KMS-11 (cell line): Measurements from ENCODE around the gene RTEL1.

Experiments used
- H2AFZ ChIP-seq: fragments of 200-600 bp; sonication (generic); 2 replicates; pipeline ENCODE4 v1.6.1; 2016; ENCODE audit warnings: antibody characterized with exemption, mixed run types, low read depth
- H3K27ac ChIP-seq: fragments of 200-600 bp; sonication (generic); 2 replicates; pipeline ENCODE4 v1.6.1; 2016; ENCODE audit warnings: mild to moderate bottlenecking, mixed run types
- H3K27me3 ChIP-seq: fragments of 200-600 bp; sonication (generic); 2 replicates; pipeline ENCODE4 v1.6.1; 2017; ENCODE audit warnings: mild to moderate bottlenecking, low read depth, mixed run types, moderate library complexity; ENCODE audit not compliant: insufficient read depth
- H3K36me3 ChIP-seq: fragments of 200-600 bp; sonication (generic); 2 replicates; pipeline ENCODE4 v1.6.1; 2017; ENCODE audit warnings: mild to moderate bottlenecking, mixed run types; ENCODE audit not compliant: insufficient read depth
- H3K4me1 ChIP-seq: fragments of 200-600 bp; sonication (generic); 2 replicates; pipeline ENCODE4 v1.6.1; 2016; ENCODE audit warnings: mild to moderate bottlenecking, low read depth, mixed run types; ENCODE audit not compliant: poor library complexity, severe bottlenecking
- H3K4me2 ChIP-seq: fragments of 200-600 bp; sonication (generic); 2 replicates; pipeline ENCODE4 v1.7.0; 2016; ENCODE audit warnings: mild to moderate bottlenecking, mixed run types
- H3K4me3 ChIP-seq: fragments of 200-600 bp; sonication (generic); IDR thresholded peaks from 2 replicates; pipeline ENCODE4 v1.6.1; 2017; ENCODE audit warnings: low read depth, low read length, mixed read lengths; ENCODE audit not compliant: insufficient read depth
- H3K79me2 ChIP-seq: fragments of 200-600 bp; sonication (generic); 2 replicates; pipeline ENCODE4 v1.6.1; 2016; ENCODE audit warnings: low read depth, mixed run types; ENCODE audit not compliant: insufficient read depth
- H3K9ac ChIP-seq: fragments of 200-600 bp; sonication (generic); 2 replicates; pipeline ENCODE4 v1.6.1; 2016; ENCODE audit warnings: mild to moderate bottlenecking, mixed run types
- H4K20me1 ChIP-seq: fragments of 200-600 bp; sonication (generic); 2 replicates; pipeline ENCODE4 v1.6.1; 2016; ENCODE audit warnings: mild to moderate bottlenecking, mixed run types; ENCODE audit not compliant: insufficient read depth
- TF ChIP-seq, protein P1 (sequence below): fragments of 200-600 bp; sonication (generic); conservative IDR thresholded peaks from 2 replicates; pipeline ENCODE4 v1.6.1; 2017; ENCODE audit warnings: low read depth, mild to moderate bottlenecking, antibody characterized with exemption, low read length, moderate library complexity, mixed read lengths

The RTEL1 gene

DNA sequence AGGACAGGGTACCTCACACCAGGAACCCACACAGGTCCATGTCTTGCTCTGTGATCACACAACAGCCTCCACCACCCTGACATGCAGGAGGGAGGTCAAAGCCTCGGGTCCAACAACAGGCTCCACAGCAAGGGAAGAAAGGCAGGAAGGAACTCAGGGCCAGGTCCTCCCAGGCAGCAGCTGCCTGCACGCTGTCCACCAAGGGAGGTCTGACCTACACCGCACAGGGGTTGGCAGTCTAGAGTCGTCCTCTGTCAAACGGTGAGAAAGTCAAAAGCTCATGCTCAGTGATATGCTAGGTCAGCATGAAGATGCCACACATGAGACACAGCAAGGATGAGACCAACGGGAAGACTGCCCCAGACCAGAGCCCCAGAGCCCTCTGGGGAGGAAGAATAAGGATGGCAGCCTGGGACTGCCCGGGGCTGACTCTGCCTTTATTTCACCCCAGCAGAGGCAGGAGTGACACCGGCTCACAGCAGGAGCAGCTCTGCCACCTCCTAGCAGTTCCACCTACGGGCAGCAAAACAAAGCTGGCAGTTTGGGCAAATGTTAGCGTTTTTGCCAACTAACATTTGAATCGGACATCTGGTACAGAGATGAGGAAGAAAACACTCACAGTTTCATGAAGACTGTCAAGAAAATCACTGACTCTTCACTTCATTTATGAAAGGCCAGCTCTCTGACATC is 39.7 kb upstream of the RTEL1 start:
- H3K9ac ChIP-seq, result no peak overlapping the region
- H3K36me3 ChIP-seq, result 0 out of 2 replicates have a peak, but pooled peaks cover 3% of the 10 kb centered on the region
- TF ChIP-seq, protein P1, sequence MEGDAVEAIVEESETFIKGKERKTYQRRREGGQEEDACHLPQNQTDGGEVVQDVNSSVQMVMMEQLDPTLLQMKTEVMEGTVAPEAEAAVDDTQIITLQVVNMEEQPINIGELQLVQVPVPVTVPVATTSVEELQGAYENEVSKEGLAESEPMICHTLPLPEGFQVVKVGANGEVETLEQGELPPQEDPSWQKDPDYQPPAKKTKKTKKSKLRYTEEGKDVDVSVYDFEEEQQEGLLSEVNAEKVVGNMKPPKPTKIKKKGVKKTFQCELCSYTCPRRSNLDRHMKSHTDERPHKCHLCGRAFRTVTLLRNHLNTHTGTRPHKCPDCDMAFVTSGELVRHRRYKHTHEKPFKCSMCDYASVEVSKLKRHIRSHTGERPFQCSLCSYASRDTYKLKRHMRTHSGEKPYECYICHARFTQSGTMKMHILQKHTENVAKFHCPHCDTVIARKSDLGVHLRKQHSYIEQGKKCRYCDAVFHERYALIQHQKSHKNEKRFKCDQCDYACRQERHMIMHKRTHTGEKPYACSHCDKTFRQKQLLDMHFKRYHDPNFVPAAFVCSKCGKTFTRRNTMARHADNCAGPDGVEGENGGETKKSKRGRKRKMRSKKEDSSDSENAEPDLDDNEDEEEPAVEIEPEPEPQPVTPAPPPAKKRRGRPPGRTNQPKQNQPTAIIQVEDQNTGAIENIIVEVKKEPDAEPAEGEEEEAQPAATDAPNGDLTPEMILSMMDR, result no peak
- H3K79me2 ChIP-seq, result peaks cover 35% of the 10 kb centered on the region
- no peaks in the 10 kb centered on the region for H3K4me1 ChIP-seq
- no peaks in the 10 kb centered on the region for H4K20me1 ChIP-seq
- H3K27me3 ChIP-seq, result no peaks in the 10 kb centered on the region
- H3K27ac ChIP-seq, result no peak overlapping the region
- H3K4me2 ChIP-seq, result no peak overlapping the region
- H3K4me3 ChIP-seq, result no peak overlapping the region
- H2AFZ ChIP-seq, result no peak overlapping the region

DNA sequence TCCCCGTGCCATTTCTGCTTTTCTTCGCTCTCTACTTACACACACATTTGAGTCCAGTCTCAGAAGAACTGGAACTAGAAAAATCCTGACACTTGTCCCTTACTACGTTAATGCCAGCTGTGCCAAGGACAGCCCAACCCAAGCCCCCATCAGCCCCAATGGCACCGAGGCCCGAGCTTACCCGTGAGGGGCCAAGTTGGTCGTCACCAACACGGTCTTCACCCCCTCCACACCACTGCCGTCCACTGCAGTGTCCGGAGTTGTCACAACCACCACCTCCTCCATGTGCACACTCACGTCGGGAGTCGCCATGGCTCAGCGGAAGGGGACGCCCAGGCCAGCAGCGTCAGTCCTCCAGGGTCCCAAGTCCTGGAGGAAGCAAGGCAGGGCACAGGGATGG is 39.0 kb upstream of the RTEL1 start:
- no peak overlapping the region for H3K27ac ChIP-seq
- no peak overlapping the region for H2AFZ ChIP-seq
- H3K4me1 ChIP-seq, result no peaks in the 10 kb centered on the region
- H3K9ac ChIP-seq, result no peak overlapping the region
- no peaks in the 10 kb centered on the region for H3K27me3 ChIP-seq
- 0 out of 2 replicates have a peak, but pooled peaks cover 3% of the 10 kb centered on the region for H3K36me3 ChIP-seq
- H3K4me3 ChIP-seq, result no peak overlapping the region
- H3K4me2 ChIP-seq, result no peak overlapping the region
- H3K79me2 ChIP-seq, result peaks cover 42% of the 10 kb centered on the region
- H4K20me1 ChIP-seq, result no peaks in the 10 kb centered on the region
- TF ChIP-seq, protein P1, result no peak

DNA sequence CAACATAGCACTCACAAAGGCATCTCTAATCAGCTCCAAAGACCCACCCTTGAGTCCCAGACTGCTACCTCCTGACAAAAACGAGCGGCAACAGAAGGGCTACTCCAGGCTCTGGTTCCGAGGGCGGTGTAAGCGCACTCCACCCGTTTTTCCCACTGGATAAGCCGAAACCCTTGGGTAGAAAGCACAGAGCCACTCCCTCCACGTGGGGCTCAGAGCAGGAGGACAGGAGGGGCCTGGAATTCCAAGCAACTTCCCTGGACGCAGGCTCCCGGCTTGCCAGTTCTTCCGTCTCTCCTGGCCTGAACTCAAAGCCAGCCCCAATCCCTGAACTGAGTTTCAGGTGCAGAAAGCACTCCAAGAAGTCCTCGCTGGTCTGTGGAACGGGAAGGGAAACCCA is 38.6 kb upstream of the RTEL1 start:
- Histone ChIP-seq H4K20me1 (no peaks in the 10 kb centered on the region), H3K27me3 (no peaks in the 10 kb centered on the region), H3K9ac (no peak overlapping the region), H3K79me2 (peaks cover 43% of the 10 kb centered on the region), H2AFZ (no peak overlapping the region), H3K36me3 (0 out of 2 replicates have a peak, but pooled peaks cover 3% of the 10 kb centered on the region), H3K27ac (no peak overlapping the region), H3K4me3 (no peak overlapping the region), H3K4me1 (no peaks in the 10 kb centered on the region), H3K4me2 (no peak overlapping the region)
- TF ChIP-seq, protein P1, result no peak

DNA sequence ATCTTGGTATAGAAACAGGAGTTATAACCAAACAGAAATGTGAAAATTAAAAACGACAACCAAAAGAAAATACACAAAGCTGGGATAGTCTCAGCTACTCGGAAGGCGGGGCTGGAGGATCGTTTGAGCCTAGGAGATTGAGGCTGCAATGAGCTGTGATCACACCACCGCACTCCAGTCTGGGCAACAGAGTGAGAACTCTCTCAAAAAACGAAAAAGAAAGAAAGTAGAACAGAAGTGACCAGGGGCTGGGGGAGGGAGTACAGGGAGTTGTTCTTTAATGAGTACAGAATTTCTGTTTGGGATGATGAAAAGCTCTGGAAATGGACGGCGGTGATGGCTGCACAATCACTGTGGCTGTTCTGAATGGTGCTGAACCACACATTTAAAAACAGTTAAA is 37.1 kb upstream of the RTEL1 start:
- Histone ChIP-seq H3K79me2 (peaks cover 53% of the 10 kb centered on the region), H3K36me3 (no peaks in the 10 kb centered on the region), H3K27ac (no peak overlapping the region), H3K27me3 (no peaks in the 10 kb centered on the region), H3K9ac (no peak overlapping the region), H3K4me1 (peaks cover 6% of the 10 kb centered on the region), H3K4me3 (no peak overlapping the region), H4K20me1 (no peaks in the 10 kb centered on the region), H3K4me2 (no peak overlapping the region), H2AFZ (no peak overlapping the region)
- TF ChIP-seq, protein P1, result no peak
